ENCODE data around the gene OR1S2.

Gene OR1S2

DNA sequence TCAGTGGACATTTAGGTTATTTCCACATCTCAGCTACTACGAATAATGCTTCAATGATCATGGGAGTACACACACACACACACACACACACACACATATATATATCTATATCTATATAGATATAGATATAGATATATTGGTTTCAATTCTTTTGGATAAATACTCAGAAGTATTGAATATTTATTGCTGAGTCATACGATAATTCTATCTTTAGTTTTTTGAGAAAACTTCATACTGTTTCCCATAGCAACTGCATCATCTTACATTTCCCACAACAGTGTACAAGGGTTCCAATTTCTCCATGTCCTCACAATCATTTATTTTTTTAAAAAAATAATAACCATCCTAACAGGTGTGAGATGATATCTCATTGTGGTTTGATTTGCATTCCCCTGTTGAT lies 8.0 kb downstream of the OR1S2 start:
- TF ChIP-seq, protein P1, sequence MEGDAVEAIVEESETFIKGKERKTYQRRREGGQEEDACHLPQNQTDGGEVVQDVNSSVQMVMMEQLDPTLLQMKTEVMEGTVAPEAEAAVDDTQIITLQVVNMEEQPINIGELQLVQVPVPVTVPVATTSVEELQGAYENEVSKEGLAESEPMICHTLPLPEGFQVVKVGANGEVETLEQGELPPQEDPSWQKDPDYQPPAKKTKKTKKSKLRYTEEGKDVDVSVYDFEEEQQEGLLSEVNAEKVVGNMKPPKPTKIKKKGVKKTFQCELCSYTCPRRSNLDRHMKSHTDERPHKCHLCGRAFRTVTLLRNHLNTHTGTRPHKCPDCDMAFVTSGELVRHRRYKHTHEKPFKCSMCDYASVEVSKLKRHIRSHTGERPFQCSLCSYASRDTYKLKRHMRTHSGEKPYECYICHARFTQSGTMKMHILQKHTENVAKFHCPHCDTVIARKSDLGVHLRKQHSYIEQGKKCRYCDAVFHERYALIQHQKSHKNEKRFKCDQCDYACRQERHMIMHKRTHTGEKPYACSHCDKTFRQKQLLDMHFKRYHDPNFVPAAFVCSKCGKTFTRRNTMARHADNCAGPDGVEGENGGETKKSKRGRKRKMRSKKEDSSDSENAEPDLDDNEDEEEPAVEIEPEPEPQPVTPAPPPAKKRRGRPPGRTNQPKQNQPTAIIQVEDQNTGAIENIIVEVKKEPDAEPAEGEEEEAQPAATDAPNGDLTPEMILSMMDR (IDR thresholded peaks at IDR 0.05; ENCODE audit: insufficient read depth, low read depth, low read length, missing control alignments) = no peak
- DNase-seq (ENCODE audit: low read depth) = no peak
- no peak overlapping the region for H3K4me3 ChIP-seq (ENCODE audit: low read depth, low read length)

DNA sequence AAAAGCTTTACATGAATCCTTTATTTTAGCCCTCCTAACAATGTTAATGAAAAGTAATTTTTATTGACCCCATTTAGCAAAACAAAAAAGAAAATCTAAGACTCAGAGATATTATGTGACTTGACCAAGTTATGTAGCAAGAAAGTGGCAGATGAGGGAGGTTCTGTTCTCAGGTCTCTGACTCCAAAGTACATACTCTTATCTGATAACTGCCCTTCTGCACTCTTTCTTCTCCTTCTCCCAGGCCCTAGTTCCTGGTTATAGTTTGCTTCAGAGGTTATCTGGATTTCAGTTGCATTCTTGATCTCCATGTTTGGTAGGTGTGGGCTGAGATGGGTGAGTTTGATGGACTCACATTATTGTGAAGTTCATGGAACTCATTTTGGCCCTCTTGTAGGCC lies 10.6 kb downstream of the OR1S2 start:
- TF ChIP-seq, protein P1 (IDR thresholded peaks at IDR 0.05; ENCODE audit: insufficient read depth, low read depth, low read length, missing control alignments) = no peak
- no peak for DNase-seq (ENCODE audit: low read depth)
- H3K4me3 ChIP-seq (ENCODE audit: low read depth, low read length) = no peak overlapping the region

DNA sequence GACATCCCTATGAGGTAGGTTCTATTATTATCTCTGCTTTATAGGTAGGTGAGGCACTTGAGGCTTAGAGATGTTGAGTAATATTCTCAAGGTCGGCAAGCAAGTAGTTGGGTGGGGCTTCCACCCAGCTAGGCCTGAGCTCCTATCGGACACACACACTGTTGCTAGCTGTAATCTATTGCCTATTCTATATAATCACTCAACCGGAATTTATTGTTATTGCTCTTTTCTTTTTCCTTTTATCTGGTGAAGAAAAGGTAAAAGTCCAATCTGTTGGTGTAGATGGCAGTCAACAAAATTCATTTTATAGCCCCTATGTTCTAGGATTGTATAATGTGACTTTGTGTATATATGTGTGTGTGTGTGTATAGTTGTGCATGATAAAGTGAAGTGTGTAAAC lies 11.7 kb downstream of the OR1S2 start:
- no peak for DNase-seq (ENCODE audit: low read depth)
- no peak overlapping the region for H3K4me3 ChIP-seq (ENCODE audit: low read depth, low read length)
- TF ChIP-seq, protein P1 (IDR thresholded peaks at IDR 0.05; ENCODE audit: insufficient read depth, low read depth, low read length, missing control alignments) = no peak

DNA sequence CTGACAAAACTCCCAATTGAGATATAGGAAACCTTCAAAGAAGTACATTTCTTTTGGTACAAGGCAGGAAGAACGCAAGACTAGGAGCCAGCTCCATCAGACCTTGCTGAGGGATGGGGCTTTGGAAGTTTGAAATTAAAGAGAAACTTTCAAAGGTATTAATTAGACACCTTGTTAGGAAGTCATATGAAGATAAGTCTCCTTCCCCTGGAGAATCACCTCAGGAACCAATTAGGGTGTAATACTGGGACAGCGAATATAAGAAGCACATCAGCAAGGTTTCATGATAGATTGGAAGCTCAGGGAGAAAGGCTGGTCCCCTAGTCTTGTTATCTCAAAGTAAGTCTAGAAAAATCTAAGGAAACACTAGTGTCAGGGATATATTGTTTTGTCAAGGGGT lies 15.2 kb downstream of the OR1S2 start, which contains the start of gene OR9Q2:
Gene OR9Q2, plus strand, starts transcription at position 301 of the 400 bp plus-strand sequence. CDS start 1,421 bp downstream, outside the sequence.
- TF ChIP-seq, protein P1 (IDR thresholded peaks at IDR 0.05; ENCODE audit: insufficient read depth, low read depth, low read length, missing control alignments) = no peak
- no peak for DNase-seq (ENCODE audit: low read depth)
- H3K4me3 ChIP-seq (ENCODE audit: low read depth, low read length) = no peak within 1 kb of the TSS

DNA sequence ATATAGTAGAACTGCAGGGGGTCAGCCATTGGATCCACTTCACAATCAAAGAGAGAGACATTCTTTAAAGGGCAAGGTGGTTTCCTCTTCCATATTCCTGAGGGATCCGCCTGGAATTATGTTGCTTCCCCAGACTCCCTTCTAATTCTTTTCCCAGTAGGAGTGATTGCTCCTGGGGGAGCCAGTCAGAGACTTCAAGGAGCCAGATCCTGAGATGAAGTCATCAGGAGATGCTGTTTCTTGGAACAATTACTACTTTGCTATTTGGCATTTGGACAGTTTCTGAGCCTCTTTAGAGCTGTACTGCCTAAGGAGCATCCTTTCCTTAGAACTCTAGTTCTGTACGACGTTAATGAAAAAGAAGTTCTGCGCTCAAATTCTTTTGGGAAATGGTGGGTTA lies 17.0 kb downstream of the OR1S2 start:
- TF ChIP-seq, protein P1 (IDR thresholded peaks at IDR 0.05; ENCODE audit: insufficient read depth, low read depth, low read length, missing control alignments) = no peak
- H3K4me3 ChIP-seq (ENCODE audit: low read depth, low read length) = no peak overlapping the region
- DNase-seq (ENCODE audit: low read depth) = no peak

DNA sequence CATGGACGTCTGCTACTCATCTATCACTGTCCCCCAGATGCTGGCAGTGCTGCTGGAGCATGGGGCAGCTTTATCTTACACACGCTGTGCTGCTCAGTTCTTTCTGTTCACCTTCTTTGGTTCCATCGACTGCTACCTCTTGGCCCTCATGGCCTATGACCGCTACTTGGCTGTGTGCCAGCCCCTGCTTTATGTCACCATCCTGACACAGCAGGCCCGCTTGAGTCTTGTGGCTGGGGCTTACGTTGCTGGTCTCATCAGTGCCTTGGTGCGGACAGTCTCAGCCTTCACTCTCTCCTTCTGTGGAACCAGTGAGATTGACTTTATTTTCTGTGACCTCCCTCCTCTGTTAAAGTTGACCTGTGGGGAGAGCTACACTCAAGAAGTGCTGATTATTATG lies 24.3 kb downstream of the OR1S2 start:
- no peak overlapping the region for H3K4me3 ChIP-seq (ENCODE audit: low read depth, low read length)
- no peak for DNase-seq (ENCODE audit: low read depth)
- TF ChIP-seq, protein P1 (IDR thresholded peaks at IDR 0.05; ENCODE audit: insufficient read depth, low read depth, low read length, missing control alignments) = no peak

DNA sequence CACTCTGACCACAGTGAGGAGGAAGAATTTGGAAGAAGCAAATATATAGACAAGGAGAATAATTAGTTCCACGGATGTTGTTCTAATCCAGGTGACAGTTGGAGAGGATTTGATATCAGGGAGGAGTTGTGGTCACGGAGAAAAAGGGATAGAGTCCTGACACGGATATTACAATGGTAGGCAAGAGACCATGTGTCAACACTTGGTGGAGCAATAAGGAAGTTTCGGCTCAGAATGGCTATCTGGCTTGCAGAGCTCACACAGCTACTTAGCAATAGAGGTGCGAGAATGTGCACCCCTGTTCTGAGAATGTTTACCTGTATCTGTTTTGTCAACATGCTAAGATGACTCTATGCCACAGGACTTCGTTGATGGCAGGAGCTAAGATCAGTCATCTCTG lies 25.5 kb downstream of the OR1S2 start:
- no peak for DNase-seq (ENCODE audit: low read depth)

More for the DNA sequence above, 25.5 kb downstream of the OR1S2 start:
- TF ChIP-seq, protein P1 (IDR thresholded peaks at IDR 0.05; ENCODE audit: insufficient read depth, low read depth, low read length, missing control alignments) = no peak
- H3K4me3 ChIP-seq (ENCODE audit: low read depth, low read length) = no peak overlapping the region
